PC-3 (cell line): ENCODE results near the gene GOLGA8G. TPM values are rescaled to one million over a fixed set of nuclear protein-coding genes. Genes with fewer than 3 reads are reported as not detected.
"Not testable (repeated sequence)": the region's sequence is repeated elsewhere in the genome, so short reads cannot be mapped to it uniquely, and the experiment has no call there.

Experiments
- ATAC-seq: fragments of 200-7000 bp; cut with Tn5 transposase; 2 replicates; pipeline ENCODE4 v1.9.1; 2020; ENCODE audit warnings: mild to moderate bottlenecking, moderate library complexity
- BruUV-seq: library from RNA; stranded (reverse); fragments of 400-500 nt; replicated peaks from 2 replicates; lab custom pipeline; 2021; lab: Mats Ljungman, UMichigan
- CTCF ChIA-PET: fragments of 300-600 bp; sonication (Branson Sonifier 250); formaldehyde crosslinking; loops from one replicate; lab custom pipeline; 2022; ENCODE audit warnings: antibody characterized with exemption; lab: Charles Lee
- POLR2A ChIA-PET: fragments of 300-600 bp; sonication (Branson Sonifier 250); formaldehyde crosslinking; loops from one replicate; lab custom pipeline; 2022; ENCODE audit warnings: antibody characterized with exemption; ENCODE audit not compliant: unreplicated experiment; lab: Charles Lee
- DNase-seq: peaks from one replicate; pipeline ENCODE4 v3.0.0-alpha.2; 2015
- H2AFZ ChIP-seq: fragments of 300-600 bp; sonication (generic); 2 replicates; pipeline ENCODE4 v1.6.0; 2016; ENCODE audit warnings: antibody characterized with exemption, low read length
- H3F3A ChIP-seq: fragments of 300-600 bp; sonication (generic); one replicate; pipeline ENCODE4 v1.6.0; 2017; ENCODE audit warnings: antibody characterized with exemption, low read length, control low read depth, mild to moderate bottlenecking; ENCODE audit not compliant: unreplicated experiment
- H3K27ac ChIP-seq: fragments of 300-600 bp; sonication (generic); 2 replicates; pipeline ENCODE4 v1.5.1; 2016; ENCODE audit warnings: mild to moderate bottlenecking, low read length
- H3K27me3 ChIP-seq: fragments of 300-600 bp; sonication (generic); 2 replicates; pipeline ENCODE4 v1.6.1; 2016; ENCODE audit warnings: low read length, mixed read lengths
- H3K36me3 ChIP-seq: fragments of 300-600 bp; sonication (generic); 2 replicates; pipeline ENCODE4 v1.6.1; 2016; ENCODE audit warnings: low read depth, mixed run types, low read length, mixed read lengths
- H3K4me1 ChIP-seq: fragments of 300-600 bp; sonication (generic); 2 replicates; pipeline ENCODE4 v1.5.1; 2016; ENCODE audit warnings: low read length; ENCODE audit not compliant: insufficient read depth
- H3K4me2 ChIP-seq: fragments of 300-600 bp; sonication (generic); 2 replicates; pipeline ENCODE4 v1.6.0; 2016; ENCODE audit warnings: low read length
- H3K4me3 ChIP-seq: fragments of 300-600 bp; sonication (generic); 2 replicates; pipeline ENCODE4 v1.5.1; 2016; ENCODE audit warnings: mild to moderate bottlenecking, low read length, mixed read lengths
- H3K79me2 ChIP-seq: fragments of 300-600 bp; sonication (generic); 2 replicates; pipeline ENCODE4 v1.6.1; 2017; ENCODE audit warnings: low read length, mixed read lengths
- H3K9ac ChIP-seq: fragments of 300-600 bp; sonication (generic); 2 replicates; pipeline ENCODE4 v1.6.0; 2016; ENCODE audit warnings: mild to moderate bottlenecking, low read length
- H3K9me2 ChIP-seq: fragments of 300-600 bp; sonication (generic); replicated peaks from 2 replicates; pipeline ENCODE4 v1.6.1; 2016; ENCODE audit warnings: mixed run types, low read length, mixed read lengths
- H3K9me3 ChIP-seq: fragments of 300-600 bp; sonication (generic); 2 replicates; pipeline ENCODE4 v1.6.1; 2016; ENCODE audit warnings: low read length, mixed read lengths
- H4K20me1 ChIP-seq: fragments of 300-600 bp; sonication (generic); 2 replicates; pipeline ENCODE4 v1.6.1; 2016; ENCODE audit warnings: low read length, mixed read lengths
- intact Hi-C: fragments of 100-400 bp; cut with micrococcal nuclease; formaldehyde crosslinking; loops from 2 replicates; pipeline ENCODE4 v1.9.0; 2023
- microRNA-seq: library from miRNA; unstranded; fragments of <30 nt; microRNA quantifications from one replicate; pipeline ENCODE4 v1.1.0, GENCODE V29; 2020; ENCODE audit not compliant: unreplicated experiment
- total RNA-seq: library from RNA; depleted of rRNA; stranded (reverse); fragments of >200 nt; gene quantifications from 2 replicates; pipeline ENCODE4 v1.2.3, GENCODE V29; 2014; rRNA removed

Gene GOLGA8G
- total RNA-seq, 1 experiment from 2014 or later: not detected

DNA sequence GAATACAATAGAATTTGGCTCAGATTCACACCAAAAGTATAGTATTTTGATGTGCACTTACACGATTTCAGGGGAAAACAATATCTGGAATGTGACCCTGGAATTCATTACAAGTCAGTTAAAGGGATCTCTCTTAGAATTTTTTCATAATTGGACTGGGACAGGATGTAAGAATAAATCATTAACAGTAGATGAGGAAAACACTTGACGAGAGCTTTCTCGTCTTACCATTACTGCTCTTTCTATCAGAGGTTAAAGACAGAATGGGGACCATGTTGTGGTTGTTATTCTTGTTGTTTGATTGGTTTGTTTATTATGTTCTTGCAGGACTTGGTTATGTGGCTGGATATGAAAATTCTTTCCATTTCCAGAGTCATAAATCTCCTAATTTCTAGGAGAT is 51.4 kb downstream of the GOLGA8G start:
- POLR2A ChIA-PET, H2AFZ ChIP-seq, H3K36me3 ChIP-seq, H3F3A ChIP-seq, H3K9me3 ChIP-seq, H3K4me2 ChIP-seq, H3K9ac ChIP-seq, H3K4me3 ChIP-seq, H3K79me2 ChIP-seq, CTCF ChIA-PET, H3K9me2 ChIP-seq, H3K27me3 ChIP-seq, H4K20me1 ChIP-seq, BruUV-seq, DNase-seq, H3K27ac ChIP-seq, ATAC-seq, H3K4me1 ChIP-seq, intact Hi-C loops: not testable (repeated sequence)

Small RNA genes within 50 kb of the gene (microRNA-seq; reads per million reads assigned to microRNA genes)
- not detected for gene MIR4509-3

Other genes starting within 250 kb of the GOLGA8G start
- gene HERC2, start 210.8 kb downstream of the GOLGA8G start, total RNA-seq: 45.9 and 69.3 TPM in 2 replicates
- gene GOLGA6L24, start 174.9 kb downstream of the GOLGA8G start, total RNA-seq: not detected in 2 replicates
- gene GOLGA8F, start 154.3 kb downstream of the GOLGA8G start, total RNA-seq: not detected in 2 replicates
- gene GOLGA6L25, start 20.6 kb upstream of the GOLGA8G start, total RNA-seq: not detected in 2 replicates
- 0.51 TPM in 1 of 2 replicates, not detected in the other for gene GOLGA8M, start 179.4 kb upstream of the GOLGA8G start, total RNA-seq